Tibial artery (tissue), 4 donors: Measurements from ENCODE around the gene VPS52.
"Not testable (repeated sequence)": the region's sequence is repeated elsewhere in the genome, so short reads cannot be mapped to it uniquely, and the experiment has no call there.

Experiments used
- DNase-seq, 2 donors: peaks; one replicate each; pipeline ENCODE4 v3.0.0-alpha.2; 2019
- H3K27ac ChIP-seq, 2 donors: fragments of 200-600 bp; sonication (generic) in 1 of 2; 1 replicate in 1 of 2; 2 replicates in 1 of 2; pipeline ENCODE4 v1.5.1; 2018 to 2019; ENCODE audit warnings: mild to moderate bottlenecking in 1 of 2
- H3K27me3 ChIP-seq, 2 donors: fragments of 200-600 bp; sonication (generic) in 1 of 2; one replicate each; pipeline versions ENCODE4 v1.5.1 to v1.6.0; 2016 to 2019
- H3K36me3 ChIP-seq, 3 donors: fragments of 200-600 bp; sonication (generic) in 2 of 3; one replicate each; pipeline ENCODE4 v1.5.1; 2016 to 2019; ENCODE audit warnings: mild to moderate bottlenecking in 2 of 3
- H3K4me1 ChIP-seq, 4 donors: fragments of 200-600 bp; sonication (generic) in 2 of 4; 1 replicate in 3 of 4; 2 replicates in 1 of 4; pipeline ENCODE4 v1.5.1; 2016 to 2019
- H3K4me3 ChIP-seq, 2 donors: fragments of 200-600 bp; sonication (generic) in 1 of 2; 1 replicate in 1 of 2; 2 replicates in 1 of 2; pipeline ENCODE4 v1.5.1; 2018 to 2019; ENCODE audit warnings: mild to moderate bottlenecking in 2 of 2
- H3K9me3 ChIP-seq, 3 donors: fragments of 200-600 bp; sonication (generic) in 1 of 3; one replicate each; pipeline ENCODE4 v1.5.1; 2016 to 2019
- intact Hi-C: fragments of 100-400 bp; cut with DNase I; formaldehyde crosslinking; loops from one replicate; pipeline ENCODE4 v1.15.0; 2023; ENCODE audit warnings: low total_unique reads
- TF ChIP-seq, protein P1 (sequence below), 2 experiments: fragments of 200-600 bp in 1 of 2; fragments of 450-650 bp in 1 of 2; IDR thresholded peaks; one replicate each; pipeline ENCODE4 v1.5.1; 2017 to 2019; ENCODE audit warnings: antibody characterized with exemption in 2 of 2, mild to moderate bottlenecking in 1 of 2, moderate library complexity in 1 of 2

Gene VPS52

DNA sequence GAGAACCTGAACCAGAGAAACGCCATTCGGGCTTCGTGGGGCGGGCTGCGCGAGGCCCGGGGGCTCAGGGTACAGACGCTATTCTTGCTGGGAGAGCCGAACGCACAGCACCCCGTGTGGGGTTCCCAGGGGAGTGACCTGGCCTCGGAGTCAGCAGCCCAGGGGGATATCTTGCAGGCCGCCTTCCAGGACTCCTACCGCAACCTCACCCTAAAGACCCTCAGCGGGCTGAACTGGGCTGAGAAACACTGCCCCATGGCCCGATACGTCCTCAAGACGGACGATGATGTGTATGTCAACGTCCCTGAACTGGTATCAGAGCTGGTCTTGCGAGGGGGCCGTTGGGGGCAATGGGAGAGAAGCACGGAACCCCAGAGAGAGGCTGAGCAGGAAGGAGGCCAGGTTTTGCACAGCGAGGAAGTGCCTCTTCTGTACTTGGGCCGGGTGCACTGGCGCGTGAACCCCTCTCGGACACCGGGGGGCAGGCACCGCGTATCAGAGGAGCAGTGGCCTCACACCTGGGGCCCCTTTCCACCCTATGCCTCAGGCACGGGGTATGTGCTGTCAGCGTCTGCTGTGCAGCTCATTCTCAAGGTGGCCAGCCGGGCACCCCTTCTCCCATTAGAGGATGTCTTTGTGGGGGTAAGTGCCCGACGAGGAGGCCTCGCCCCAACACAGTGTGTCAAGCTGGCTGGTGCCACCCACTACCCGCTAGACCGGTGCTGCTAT lies 6.2 kb upstream of the VPS52 start:
- Histone ChIP-seq H3K36me3 (peaks cover 18 to 77% (median 36%) of the 10 kb centered on the region in 3 donors), H3K4me1 (peaks cover 6 to 56% (median 39%) of the 10 kb centered on the region in 4 donors), H3K4me3 (peak overlapping the region; percentile 79 to 83), H3K27ac (peak overlapping the region; percentile 87), H3K27me3 (no peaks in the 10 kb centered on the region), H3K9me3 (no peaks in the 10 kb centered on the region)
- TF ChIP-seq, protein P1, sequence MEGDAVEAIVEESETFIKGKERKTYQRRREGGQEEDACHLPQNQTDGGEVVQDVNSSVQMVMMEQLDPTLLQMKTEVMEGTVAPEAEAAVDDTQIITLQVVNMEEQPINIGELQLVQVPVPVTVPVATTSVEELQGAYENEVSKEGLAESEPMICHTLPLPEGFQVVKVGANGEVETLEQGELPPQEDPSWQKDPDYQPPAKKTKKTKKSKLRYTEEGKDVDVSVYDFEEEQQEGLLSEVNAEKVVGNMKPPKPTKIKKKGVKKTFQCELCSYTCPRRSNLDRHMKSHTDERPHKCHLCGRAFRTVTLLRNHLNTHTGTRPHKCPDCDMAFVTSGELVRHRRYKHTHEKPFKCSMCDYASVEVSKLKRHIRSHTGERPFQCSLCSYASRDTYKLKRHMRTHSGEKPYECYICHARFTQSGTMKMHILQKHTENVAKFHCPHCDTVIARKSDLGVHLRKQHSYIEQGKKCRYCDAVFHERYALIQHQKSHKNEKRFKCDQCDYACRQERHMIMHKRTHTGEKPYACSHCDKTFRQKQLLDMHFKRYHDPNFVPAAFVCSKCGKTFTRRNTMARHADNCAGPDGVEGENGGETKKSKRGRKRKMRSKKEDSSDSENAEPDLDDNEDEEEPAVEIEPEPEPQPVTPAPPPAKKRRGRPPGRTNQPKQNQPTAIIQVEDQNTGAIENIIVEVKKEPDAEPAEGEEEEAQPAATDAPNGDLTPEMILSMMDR (IDR thresholded peaks at IDR 0.05): no peak
- no peak for DNase-seq
- intact Hi-C loops: no loop called here

DNA sequence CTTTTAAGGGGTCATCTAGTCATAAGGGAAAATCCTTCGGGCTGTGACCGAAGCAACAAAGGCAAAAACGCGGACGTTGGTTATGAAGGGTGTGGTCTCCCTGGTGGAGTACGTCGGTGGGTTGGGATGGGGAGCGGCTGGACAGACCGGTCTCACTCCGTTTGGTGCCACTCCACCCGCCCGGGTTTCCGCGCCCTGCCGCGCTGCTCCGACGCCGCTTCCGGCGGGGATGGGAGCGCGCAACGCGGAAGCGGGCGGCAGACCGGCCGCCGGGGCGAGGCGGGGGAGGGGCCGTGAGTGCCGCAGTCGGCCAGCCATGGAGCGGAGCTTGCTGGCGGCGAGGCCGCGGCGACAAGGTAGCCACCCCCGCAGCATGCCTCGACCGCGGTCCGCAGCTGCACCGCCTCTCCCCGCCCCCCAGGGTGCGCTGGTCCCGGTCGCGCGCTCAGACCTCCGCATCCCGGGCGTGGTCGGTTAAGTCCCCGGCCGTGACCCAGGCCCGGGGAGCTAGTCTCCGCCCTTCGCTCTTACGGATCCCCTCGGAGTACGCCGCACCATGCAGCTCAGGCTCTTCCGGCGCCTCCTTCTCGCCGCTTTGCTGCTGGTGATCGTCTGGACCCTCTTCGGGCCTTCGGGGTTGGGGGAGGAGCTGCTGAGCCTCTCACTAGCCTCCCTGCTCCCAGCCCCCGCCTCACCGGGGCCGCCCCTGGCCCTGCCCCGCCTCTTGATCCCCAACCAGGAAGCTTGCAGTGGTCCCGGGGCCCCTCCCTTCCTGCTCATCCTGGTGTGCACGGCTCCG lies 5.4 kb upstream of the VPS52 start, which contains the start of gene B3GALT4:
B3GALT4 (plus strand) TSS at position 260 of the 799 bp plus-strand sequence; CDS start at position 557, 297 bp downstream.
- Histone ChIP-seq H3K27me3 (no peaks in the 10 kb centered on the region), H3K4me3 (peak within 1 kb of the TSS; percentile 79 to 83), H3K27ac (peak within 1 kb of the TSS; percentile 87), H3K9me3 (no peaks in the 10 kb centered on the region), H3K36me3 (peaks cover 18 to 70% (median 36%) of the 10 kb centered on the region in 3 donors), H3K4me1 (peaks cover 6 to 60% (median 46%) of the 10 kb centered on the region in 4 donors)
- TF ChIP-seq, protein P1 (IDR thresholded peaks at IDR 0.05): peak; percentile 49 to 51
- DNase-seq: peak; percentile 77 to 85
- intact Hi-C loops: no loop called here

DNA sequence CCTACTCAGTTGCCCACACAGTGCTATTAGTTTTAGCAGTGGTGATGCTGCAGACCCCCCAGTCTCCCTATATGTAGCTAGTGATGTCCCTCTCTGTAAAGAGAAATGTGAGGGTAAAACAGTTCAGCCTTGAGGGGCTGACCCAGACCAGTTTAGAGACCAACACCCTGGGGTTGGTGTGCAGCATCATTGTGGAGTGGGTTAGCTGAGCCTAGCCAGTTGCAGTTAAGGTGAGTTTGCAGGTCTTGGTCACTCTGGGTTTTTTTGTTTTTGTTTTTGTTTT lies 4.8 kb upstream of the VPS52 start:
- H3K27me3 ChIP-seq: no peaks in the 10 kb centered on the region
- TF ChIP-seq, protein P1 (IDR thresholded peaks at IDR 0.05): no peak
- intact Hi-C loops: no loop called here
- H3K4me3 ChIP-seq: peak overlapping the region; percentile 79 to 83
- peaks cover 18 to 64% (median 36%) of the 10 kb centered on the region in 3 donors for H3K36me3 ChIP-seq
- peaks cover 6 to 60% (median 46%) of the 10 kb centered on the region in 4 donors for H3K4me1 ChIP-seq
- DNase-seq: no peak
- peak overlapping the region; percentile 87 for H3K27ac ChIP-seq
- no peaks in the 10 kb centered on the region for H3K9me3 ChIP-seq

DNA sequence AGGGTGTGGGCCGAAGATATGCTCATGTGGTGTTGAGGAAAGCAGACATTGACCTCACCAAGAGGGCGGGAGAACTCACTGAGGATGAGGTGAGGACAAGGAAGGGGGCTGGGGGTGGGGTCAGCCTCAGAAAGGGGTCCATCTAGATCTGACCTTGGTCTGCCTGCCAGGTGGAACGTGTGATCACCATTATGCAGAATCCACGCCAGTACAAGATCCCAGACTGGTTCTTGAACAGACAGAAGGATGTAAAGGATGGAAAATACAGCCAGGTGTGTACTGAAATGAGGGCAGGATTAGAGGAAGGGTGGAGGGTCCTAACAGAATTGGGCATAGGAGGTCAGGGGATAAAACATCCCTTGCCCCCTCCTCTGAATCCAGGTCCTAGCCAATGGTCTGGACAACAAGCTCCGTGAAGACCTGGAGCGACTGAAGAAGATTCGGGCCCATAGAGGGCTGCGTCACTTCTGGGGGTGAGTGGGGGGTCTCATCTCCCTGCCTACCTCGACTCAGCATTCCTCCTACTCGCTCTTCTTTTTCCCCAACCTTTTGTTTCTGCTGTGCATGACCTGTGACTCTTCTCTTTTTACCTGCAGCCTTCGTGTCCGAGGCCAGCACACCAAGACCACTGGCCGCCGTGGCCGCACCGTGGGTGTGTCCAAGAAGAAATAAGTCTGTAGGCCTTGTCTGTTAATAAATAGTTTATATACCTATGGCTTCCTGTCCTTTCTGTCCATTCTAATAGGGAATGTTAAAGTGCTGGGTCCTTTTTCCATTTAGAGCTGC lies 4.3 kb upstream of the VPS52 start:
- H3K27me3 ChIP-seq, intact Hi-C loops, H3K9me3 ChIP-seq, DNase-seq: not testable (repeated sequence)
- H3K36me3 ChIP-seq: peaks cover 18 to 63% (median 35%) of the 10 kb centered on the region in 3 donors
- H3K4me3 ChIP-seq: peak overlapping the region; percentile 79 to 83
- peak overlapping the region; percentile 87 for H3K27ac ChIP-seq
- peaks cover 6 to 62% (median 48%) of the 10 kb centered on the region in 4 donors for H3K4me1 ChIP-seq

DNA sequence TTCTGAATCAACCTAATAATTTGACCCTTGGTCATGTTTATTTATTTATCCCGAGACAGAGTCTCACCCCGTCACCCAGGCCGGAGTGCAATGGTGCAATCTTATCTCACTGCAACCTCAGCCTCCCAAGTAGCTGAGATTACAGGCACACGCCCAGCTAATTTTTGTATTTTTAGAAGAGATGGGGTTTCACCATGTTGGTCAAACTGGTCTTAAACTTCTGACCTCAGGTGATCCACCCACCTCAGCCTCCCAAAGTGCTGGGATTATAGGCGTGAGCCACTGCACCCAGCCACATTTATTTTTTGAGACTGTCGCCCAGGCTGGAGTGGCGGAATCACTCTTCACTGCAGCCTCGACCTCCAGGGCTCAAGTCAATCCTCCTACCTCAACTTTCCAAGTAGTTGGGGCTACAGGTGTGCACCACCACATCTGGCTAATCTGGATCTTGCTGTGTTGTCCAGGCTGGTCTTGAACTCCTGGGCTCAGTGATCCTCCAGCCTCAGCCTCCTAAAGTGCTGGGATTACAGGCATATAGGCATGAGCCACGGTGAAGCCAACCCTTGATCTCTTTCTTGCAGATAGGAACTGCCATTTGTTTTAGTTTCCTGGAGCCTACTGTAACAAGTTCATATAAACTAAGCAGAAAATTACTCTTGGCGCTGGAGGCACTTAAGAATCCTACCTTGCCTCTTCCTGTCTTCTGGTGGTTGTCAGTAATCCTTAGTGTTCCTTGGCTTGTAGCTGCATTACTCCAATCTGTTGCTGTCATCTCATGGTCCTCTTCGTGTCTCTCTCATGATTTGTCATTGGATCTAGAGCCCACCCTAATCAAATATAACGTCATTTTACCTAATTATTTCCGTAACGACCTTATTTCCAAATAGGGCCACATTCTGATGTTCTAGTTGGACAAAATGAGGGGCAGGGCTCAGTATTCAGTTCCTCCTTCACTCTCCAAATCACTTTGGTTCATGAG lies 2.5 kb upstream of the VPS52 start:
- TF ChIP-seq, protein P1 (IDR thresholded peaks at IDR 0.05): no peak
- no peak for DNase-seq
- peaks cover 6 to 73% (median 59%) of the 10 kb centered on the region in 4 donors for H3K4me1 ChIP-seq
- H3K4me3 ChIP-seq: no peak overlapping the region
- no peak overlapping the region for H3K27ac ChIP-seq
- H3K27me3 ChIP-seq: no peaks in the 10 kb centered on the region
- intact Hi-C loops: no loop called here
- no peaks in the 10 kb centered on the region for H3K9me3 ChIP-seq
- peaks cover 18 to 48% (median 24%) of the 10 kb centered on the region in 3 donors for H3K36me3 ChIP-seq
